HG03139 (cell line): ENCODE data around the gene ABCA2.

ENCODE experiments used
- ATAC-seq: cut with Tn5 transposase; IDR thresholded peaks from one replicate; pipeline ENCODE4 v1.9.1; 2021; ENCODE audit not compliant: unreplicated experiment

Gene ABCA2

DNA sequence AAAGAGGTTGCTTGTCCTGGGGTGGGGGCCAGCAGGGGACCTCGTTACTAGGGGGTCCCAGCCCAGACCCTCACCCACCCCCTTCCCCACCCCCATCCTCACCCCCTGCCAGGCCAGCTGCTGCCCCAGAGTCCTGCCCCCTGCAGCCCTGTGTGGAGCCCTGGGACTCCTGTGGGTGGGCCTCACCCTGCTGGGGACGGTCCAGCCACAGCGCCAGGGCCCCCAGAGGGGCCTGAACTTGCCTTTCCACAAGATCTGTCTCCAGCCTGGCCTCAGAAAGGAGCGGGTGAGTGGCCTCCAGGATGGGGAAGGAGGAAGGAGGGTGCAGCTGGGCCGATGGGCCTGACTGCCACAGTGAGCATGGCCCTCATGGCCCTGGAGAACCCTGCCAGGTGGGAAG is 58.3 kb downstream of the ABCA2 start:
- ATAC-seq, result no peak

- no peak for ATAC-seq
Measured at GRCh38 chr9:136969150-136969549, 58.9 kb downstream of the ABCA2 start.

- ATAC-seq, result no peak
Measured at GRCh38 chr9:136968333-136969127, 59.5 kb downstream of the ABCA2 start.

DNA sequence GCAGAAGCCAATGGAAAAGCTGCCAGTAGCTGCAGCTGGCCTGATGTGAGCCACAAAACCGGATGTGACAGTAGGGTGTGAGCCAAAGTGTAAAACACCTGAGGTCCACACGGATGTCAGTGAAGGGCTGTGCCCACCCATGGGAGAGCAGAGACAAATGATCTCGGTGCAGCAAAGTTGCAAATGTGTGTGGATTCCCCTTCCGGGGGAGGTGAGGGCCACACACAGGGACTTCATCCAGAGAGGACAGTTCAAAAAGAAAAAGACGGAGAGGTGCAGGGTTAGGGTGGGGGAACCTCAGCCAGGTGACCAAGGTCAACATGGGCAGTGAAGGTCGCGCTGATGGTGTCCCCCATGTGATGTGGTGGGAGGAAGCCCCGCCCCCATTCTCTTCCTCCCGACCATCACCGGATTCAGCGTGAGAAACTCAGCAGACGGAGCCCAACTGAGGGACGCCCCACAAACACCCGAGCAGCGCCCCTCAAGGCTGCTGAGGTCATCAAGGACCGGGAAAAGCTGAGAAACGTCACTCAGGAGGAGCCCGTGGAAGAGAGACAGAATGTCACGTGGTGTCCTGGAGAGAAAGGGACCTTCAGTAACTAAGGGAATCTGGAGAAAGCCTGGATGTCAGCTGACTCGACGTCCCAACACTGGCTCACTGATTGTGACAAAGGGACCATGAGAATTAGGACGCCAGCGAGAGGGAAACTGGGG is 62.1 kb downstream of the ABCA2 start:
- ATAC-seq, result no peak

- no peak for ATAC-seq
Measured at GRCh38 chr9:136964833-136965422, 63.1 kb downstream of the ABCA2 start.

DNA sequence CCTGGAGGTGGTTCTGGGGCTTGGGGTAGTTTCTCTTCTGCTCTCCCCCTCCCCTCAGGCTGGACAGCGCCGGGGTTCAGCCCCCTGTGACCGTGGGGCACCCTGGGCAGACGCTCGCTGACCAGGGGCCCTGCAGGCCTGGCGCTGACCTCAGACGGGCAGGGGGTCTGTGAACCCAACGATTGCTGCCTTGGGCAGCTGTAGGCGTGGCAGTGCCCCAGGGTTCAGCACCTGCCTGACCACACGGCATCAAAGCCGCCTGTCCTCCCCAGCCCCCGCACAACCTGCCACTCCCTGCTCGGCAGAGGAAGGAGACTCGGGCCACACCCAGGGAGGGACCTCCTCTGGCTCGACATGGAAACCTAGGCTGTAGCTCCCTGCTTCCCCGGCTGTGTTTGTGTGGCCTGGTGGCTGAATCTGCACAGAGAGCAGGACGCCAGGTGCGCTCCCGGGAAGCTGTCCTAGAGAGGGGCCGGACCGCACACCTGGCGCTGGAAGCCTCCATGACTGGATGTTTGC is 63.8 kb downstream of the ABCA2 start:
- no peak for ATAC-seq

GRCh38 chr9:136963751-136964150 is 64.3 kb downstream of the ABCA2 start:
- ATAC-seq, result no peak

GRCh38 chr9:136963341-136963740 is 64.7 kb downstream of the ABCA2 start:
- no peak for ATAC-seq

DNA sequence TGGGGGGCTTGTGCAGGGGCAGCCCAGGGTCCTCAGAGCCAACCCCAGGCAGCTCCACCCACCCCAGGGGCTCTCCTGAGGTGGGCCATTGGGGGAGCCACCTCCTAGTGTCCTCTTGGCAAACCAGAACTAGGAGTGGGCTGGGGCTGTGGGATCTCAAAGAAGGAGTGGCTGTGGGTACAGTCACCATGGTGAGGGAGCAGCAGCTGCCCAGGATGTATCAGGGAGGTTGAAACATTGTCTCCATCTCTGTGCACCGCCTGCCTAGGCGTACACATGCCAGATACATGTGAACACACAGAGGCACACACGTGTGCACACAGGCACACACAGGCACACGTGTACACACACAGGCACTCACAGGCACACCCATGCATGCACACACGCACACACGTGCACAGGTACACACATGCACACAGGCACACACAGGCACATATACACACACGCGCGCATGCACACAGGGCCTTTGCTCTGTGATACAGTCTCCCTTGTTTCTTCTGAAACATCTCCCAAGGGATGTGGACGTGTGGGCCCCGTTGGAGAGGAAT is 65.3 kb downstream of the ABCA2 start:
- ATAC-seq, result no peak

GRCh38 chr9:136962163-136962562 is 65.9 kb downstream of the ABCA2 start:
- ATAC-seq, result no peak

DNA sequence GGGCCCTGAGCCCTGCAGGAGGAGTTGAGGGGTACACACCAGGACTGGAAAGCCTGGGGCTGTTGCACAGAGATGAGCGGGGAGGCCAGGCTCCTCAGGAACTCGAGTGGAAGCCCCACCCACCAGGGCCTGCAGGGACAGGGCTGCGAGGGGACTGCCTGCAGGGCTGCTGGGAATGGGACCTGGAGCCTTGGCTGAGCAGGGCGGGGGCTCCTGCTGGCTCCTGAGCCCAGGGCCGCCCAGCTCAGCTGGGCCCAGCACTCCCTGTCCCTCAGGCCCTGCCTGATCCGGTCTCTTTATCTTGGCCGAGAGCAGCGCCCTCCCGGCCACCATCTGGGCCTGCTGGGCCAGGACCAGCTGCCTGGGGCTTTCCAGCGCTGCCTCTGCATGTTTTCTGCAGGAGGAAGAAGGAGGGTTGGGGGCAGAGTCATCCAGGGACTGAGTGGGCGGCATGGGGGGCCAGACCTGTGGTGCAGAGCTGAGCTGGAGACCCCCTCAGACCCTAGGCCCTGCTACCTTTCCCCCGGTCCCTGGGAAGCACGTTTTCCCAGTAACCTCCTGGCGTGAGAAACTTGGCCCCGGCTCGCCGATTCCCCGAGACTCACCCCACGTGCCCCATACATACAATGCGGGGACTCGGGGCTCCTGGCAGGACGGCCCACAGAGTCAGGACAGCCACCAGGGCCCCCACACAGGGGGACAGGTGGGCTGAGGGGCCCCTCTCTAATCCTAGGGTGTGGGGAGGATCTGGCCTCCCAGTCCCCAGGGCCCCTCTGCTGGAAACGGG is 66.6 kb downstream of the ABCA2 start:
- no peak for ATAC-seq

GRCh38 chr9:136960938-136961275 is 67.1 kb downstream of the ABCA2 start:
- ATAC-seq, result no peak

DNA sequence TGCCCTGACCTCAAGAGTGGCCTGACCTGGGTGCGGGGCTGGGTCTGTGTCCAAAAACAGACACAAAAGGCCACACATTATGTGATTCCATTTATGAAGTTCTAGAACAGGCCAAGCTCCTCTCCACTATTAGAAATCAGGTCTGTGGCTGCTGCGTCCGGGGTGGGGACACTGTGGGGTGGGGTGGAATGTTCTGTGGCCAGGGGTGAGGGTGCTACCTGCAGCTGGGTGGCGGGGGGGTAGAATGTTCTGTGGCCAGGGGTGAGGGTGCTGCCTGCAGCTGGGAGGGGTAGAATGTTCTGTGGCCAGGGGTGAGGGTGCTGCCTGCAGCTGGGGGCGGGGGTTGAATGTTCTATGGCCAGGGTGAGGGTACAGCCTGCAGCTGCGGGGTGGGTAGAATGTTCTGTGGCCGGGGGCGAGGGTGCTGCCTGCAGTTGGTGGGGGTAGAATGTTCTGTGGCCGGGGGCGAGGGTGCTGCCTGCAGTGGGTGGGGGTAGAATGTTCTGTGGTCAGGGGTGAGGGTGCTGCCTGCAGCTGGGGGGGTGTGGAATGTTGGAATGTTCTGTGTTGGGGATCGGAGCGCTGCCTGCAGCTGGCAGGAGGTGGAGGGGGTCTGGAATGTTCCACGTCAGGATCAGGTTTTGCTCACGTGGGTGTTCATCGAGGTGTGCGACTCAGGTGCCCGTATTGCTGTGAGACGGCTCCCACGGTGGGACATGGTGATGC is 67.7 kb downstream of the ABCA2 start:
- no peak for ATAC-seq

GRCh38 chr9:136958898-136959850 is 68.9 kb downstream of the ABCA2 start:
- no peak for ATAC-seq

GRCh38 chr9:136958473-136958872 is 69.6 kb downstream of the ABCA2 start:
- no peak for ATAC-seq

- no peak for ATAC-seq
Measured at GRCh38 chr9:136957901-136958300, 70.1 kb downstream of the ABCA2 start.

DNA sequence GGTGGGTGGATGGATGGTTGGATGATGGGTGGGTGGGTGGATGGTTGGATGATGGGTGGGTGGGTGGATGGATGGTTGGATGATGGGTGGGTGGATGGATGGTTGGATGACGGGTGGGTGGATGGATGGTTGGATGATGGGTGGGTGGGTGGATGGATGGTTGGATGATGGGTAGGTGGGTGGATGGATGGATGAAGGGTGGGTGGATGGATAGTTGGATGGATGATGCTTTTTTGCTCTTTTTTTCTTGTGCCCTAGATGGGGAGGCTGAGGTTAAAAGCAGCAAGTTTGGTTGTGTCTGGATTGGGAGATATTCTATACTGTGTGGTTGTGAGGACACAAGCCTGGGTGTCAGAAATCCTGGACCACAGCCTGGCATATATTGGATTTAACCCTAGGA is 70.6 kb downstream of the ABCA2 start:
- no peak for ATAC-seq
